Activated CD4-positive, CD25-positive, alpha-beta regulatory T cell treated with anti-CD3 and anti-CD28 coated beads, Interleukin-2, amount 50 U/mL, for 72 hours (primary cell): ENCODE results near the gene C1QTNF7.
A peak's percentile ranks its signal among the peaks of the same experiment; 100 is the strongest.

ENCODE experiments used
- DNase-seq: peaks from one replicate; pipeline ENCODE4 v3.0.0; 2021

The C1QTNF7 gene

GRCh38 chr4:15427701-15428100 lies at the start of gene C1QTNF7:
Gene C1QTNF7, plus strand, starts transcription at chr4:15428033. Its CDS starts 7,711 bp downstream, at chr4:15435744.
- no peak for DNase-seq

- no peak for DNase-seq
These were observed 49.8 kb upstream of the C1QTNF7 start for GRCh38 chr4:15378062-15378461.

- no peak for DNase-seq
These were observed 49.3 kb upstream of the C1QTNF7 start for GRCh38 chr4:15378493-15378892.

- no peak for DNase-seq
These were observed 46.0 kb upstream of the C1QTNF7 start for GRCh38 chr4:15381806-15382338.

- DNase-seq, result no peak
These were observed 45.1 kb upstream of the C1QTNF7 start for GRCh38 chr4:15382669-15383273.

GRCh38 chr4:15385515-15385914 lies 42.3 kb upstream of the C1QTNF7 start:
- no peak for DNase-seq

- no peak for DNase-seq
These were observed 41.9 kb upstream of the C1QTNF7 start for GRCh38 chr4:15385928-15386327.

- no peak for DNase-seq
These were observed 37.3 kb upstream of the C1QTNF7 start for GRCh38 chr4:15390494-15390893.

GRCh38 chr4:15392053-15392805 lies 35.6 kb upstream of the C1QTNF7 start:
- no peak for DNase-seq

GRCh38 chr4:15395311-15395710 lies 32.5 kb upstream of the C1QTNF7 start:
- DNase-seq, result no peak

GRCh38 chr4:15396157-15396800 lies 31.6 kb upstream of the C1QTNF7 start:
- DNase-seq, result peak; percentile 52

GRCh38 chr4:15398001-15398400 lies 29.8 kb upstream of the C1QTNF7 start:
- DNase-seq, result no peak

- no peak for DNase-seq
These were observed 29.1 kb upstream of the C1QTNF7 start for GRCh38 chr4:15398732-15399131.

- no peak for DNase-seq
These were observed 27.6 kb upstream of the C1QTNF7 start for GRCh38 chr4:15400226-15400625.

- DNase-seq, result no peak
These were observed 26.7 kb upstream of the C1QTNF7 start for GRCh38 chr4:15400981-15401671.

- no peak for DNase-seq
These were observed 25.7 kb upstream of the C1QTNF7 start for GRCh38 chr4:15402146-15402545.

GRCh38 chr4:15402974-15403373 lies 24.9 kb upstream of the C1QTNF7 start:
- DNase-seq, result no peak

GRCh38 chr4:15405018-15405417 lies 22.8 kb upstream of the C1QTNF7 start:
- DNase-seq, result no peak

- no peak for DNase-seq
These were observed 17.1 kb upstream of the C1QTNF7 start for GRCh38 chr4:15410750-15411149.

- DNase-seq, result no peak
These were observed 15.4 kb upstream of the C1QTNF7 start for GRCh38 chr4:15412461-15412860.

- DNase-seq, result no peak
These were observed 14.7 kb upstream of the C1QTNF7 start for GRCh38 chr4:15413010-15413622.

- DNase-seq, result no peak
These were observed 14.2 kb upstream of the C1QTNF7 start for GRCh38 chr4:15413623-15414019.
